CD4-positive, alpha-beta T cell treated with Interleukin-2 at 100 ng/mL for 4 hours (primary cell): ENCODE data around the gene PCSK7.
A peak's percentile ranks its signal among the peaks of the same experiment; 100 is the strongest.

Experiments
- DNase-seq: peaks from one replicate; pipeline ENCODE4 v3.0.0-alpha.2; 2020; ENCODE audit warnings: low spot score

Gene PCSK7

GRCh38 chr11:117230999-117231841, 653 bp downstream of the PCSK7 start:
- DNase-seq = no peak

GRCh38 chr11:117230286-117230961, 1.4 kb downstream of the PCSK7 start:
- DNase-seq = peak; percentile 57

- no peak for DNase-seq
These were observed 2.0 kb downstream of the PCSK7 start for GRCh38 chr11:117229931-117230285.

- no peak for DNase-seq
These were observed 2.5 kb downstream of the PCSK7 start for GRCh38 chr11:117229411-117229810.

- no peak for DNase-seq
These were observed 3.8 kb downstream of the PCSK7 start for GRCh38 chr11:117228091-117228490.

GRCh38 chr11:117226388-117227385, 5.2 kb downstream of the PCSK7 start:
- peak; percentile 78 for DNase-seq

GRCh38 chr11:117225553-117226170, 6.2 kb downstream of the PCSK7 start:
- no peak for DNase-seq

GRCh38 chr11:117223741-117224689, 7.9 kb downstream of the PCSK7 start:
- DNase-seq = no peak

- no peak for DNase-seq
These were observed 8.7 kb downstream of the PCSK7 start for GRCh38 chr11:117222991-117223740.

- no peak for DNase-seq
These were observed 9.9 kb downstream of the PCSK7 start for GRCh38 chr11:117221775-117222517.

GRCh38 chr11:117220999-117221774, 10.7 kb downstream of the PCSK7 start:
- no peak for DNase-seq

- DNase-seq = no peak
These were observed 11.3 kb downstream of the PCSK7 start for GRCh38 chr11:117220568-117220967.

GRCh38 chr11:117219995-117220394, 11.9 kb downstream of the PCSK7 start:
- no peak for DNase-seq

- DNase-seq = no peak
These were observed 12.4 kb downstream of the PCSK7 start for GRCh38 chr11:117219455-117219854.

GRCh38 chr11:117219001-117219400, 12.9 kb downstream of the PCSK7 start:
- DNase-seq = no peak

- no peak for DNase-seq
These were observed 13.5 kb downstream of the PCSK7 start for GRCh38 chr11:117218133-117218915.
